ENCODE results near the gene PREB.

PREB gene

DNA sequence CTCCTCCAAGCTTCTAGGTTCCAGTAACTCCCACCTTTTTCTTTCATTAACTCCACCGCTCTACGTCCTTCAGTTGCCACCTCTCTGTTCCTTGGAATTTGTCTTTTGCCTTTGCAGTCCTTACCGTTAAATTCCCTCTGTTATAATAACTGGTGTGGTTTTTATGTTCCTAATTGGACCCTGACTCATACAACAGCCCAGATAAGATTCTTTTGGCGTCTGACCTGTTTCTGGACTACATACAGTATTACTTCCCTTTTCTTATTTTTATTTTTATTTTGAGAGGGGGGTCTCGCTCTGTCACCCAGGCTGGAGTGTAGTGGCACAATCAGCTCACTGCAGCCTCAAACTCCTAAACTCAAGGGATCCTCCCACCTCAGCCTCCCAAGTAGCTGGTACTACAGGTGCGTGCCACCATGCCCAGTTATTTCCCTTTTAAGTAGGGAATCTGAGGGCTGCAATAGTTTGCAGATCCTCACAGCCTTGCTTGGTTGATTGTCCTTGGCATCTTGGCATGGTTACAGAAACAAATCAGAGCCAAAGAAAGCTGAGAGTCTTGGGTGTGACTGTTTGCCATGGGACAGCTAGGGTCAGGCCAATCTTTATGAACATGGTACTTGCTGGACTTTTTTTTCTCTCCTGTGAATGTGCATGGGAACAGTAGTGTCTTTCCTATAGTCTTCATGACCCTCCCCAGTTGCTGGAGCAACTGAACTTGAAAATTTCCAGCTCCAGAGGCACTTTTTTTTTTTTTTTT lies 36.3 kb upstream of the PREB start:
- no peaks in the 10 kb centered on the region for H3K4me1 ChIP-seq (ENCODE audit: control insufficient read depth, insufficient read depth, low read length)
- no peak overlapping the region for H3K9ac ChIP-seq (ENCODE audit: low read depth, low read length)
- H3K36me3 ChIP-seq (ENCODE audit: control insufficient read depth, insufficient read depth, low read length) = no peaks in the 10 kb centered on the region
- H3K9me3 ChIP-seq (ENCODE audit: control insufficient read depth, insufficient read depth, low read length) = no peaks in the 10 kb centered on the region
- no peak overlapping the region for H3K27ac ChIP-seq (ENCODE audit: low read depth, low read length)
- no peaks in the 10 kb centered on the region; the same call in 1 of the 2 replicates for H3K27me3 ChIP-seq (ENCODE audit: control insufficient read depth, insufficient read depth, low read length)
- H3K4me3 ChIP-seq (ENCODE audit: low read depth, low read length) = no peak overlapping the region

DNA sequence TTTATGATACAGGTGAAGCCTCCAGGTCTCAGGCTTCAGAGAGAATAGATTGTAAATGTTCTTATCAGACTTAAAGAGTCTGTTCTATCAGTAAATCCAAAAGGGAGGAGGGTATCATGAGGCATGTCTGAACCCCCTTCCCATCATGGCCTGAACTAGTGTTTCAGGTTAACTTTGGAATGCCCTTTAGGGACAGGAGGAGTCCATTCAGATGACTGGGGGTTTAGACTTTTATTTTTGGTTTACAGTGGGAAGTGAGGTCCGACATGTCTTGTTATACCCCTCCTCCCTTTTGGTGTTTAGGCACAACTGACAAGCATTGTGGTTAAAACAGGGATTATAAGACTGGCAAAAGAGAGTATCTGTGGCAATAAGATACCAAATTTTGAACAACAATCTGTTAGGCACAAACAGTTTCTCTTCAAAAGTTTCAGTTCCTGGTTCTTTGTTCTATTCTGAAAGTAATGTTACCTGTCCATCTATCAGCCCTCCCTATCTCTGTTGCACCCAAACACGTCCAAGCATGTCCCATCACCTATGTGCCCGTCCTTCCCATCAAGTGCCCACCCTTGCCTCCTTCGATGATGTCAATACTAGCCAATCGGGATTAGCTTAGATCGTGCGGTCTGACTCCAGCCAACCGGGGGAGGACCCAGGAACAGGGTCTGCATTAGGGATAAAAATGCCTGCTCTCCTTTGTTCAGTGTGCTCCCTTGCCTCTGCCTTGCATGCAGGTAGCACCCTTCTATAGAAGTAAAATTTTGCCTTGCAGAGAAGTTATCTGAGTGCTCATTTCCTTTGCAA lies 30.7 kb upstream of the PREB start:
- Histone ChIP-seq H3K4me1 (ENCODE audit: control insufficient read depth, insufficient read depth, low read length) (no peaks in the 10 kb centered on the region), H3K4me3 (ENCODE audit: low read depth, low read length) (no peak overlapping the region), H3K27ac (ENCODE audit: low read depth, low read length) (no peak overlapping the region), H3K36me3 (ENCODE audit: control insufficient read depth, insufficient read depth, low read length) (no peaks in the 10 kb centered on the region), H3K9me3 (ENCODE audit: control insufficient read depth, insufficient read depth, low read length) (peaks cover 4% of the 10 kb centered on the region; the same call in 1 of the 2 replicates), H3K9ac (ENCODE audit: low read depth, low read length) (no peak overlapping the region), H3K27me3 (ENCODE audit: control insufficient read depth, insufficient read depth, low read length) (no peaks in the 10 kb centered on the region)

GRCh38 chr2:27162151-27163121 lies 28.0 kb upstream of the PREB start:
- no peak overlapping the region for H3K27ac ChIP-seq (ENCODE audit: low read depth, low read length)
- no peak overlapping the region for H3K9ac ChIP-seq (ENCODE audit: low read depth, low read length)
- H3K4me3 ChIP-seq (ENCODE audit: low read depth, low read length) = no peak overlapping the region

GRCh38 chr2:27160191-27160590 lies 25.8 kb upstream of the PREB start:
- H3K36me3 ChIP-seq (ENCODE audit: control insufficient read depth, insufficient read depth, low read length) = no peaks in the 10 kb centered on the region
- no peak overlapping the region for H3K27ac ChIP-seq (ENCODE audit: low read depth, low read length)
- H3K9me3 ChIP-seq (ENCODE audit: control insufficient read depth, insufficient read depth, low read length) = peaks cover 4% of the 10 kb centered on the region; the same call in 1 of the 2 replicates
- H3K27me3 ChIP-seq (ENCODE audit: control insufficient read depth, insufficient read depth, low read length) = no peaks in the 10 kb centered on the region
- no peak overlapping the region for H3K9ac ChIP-seq (ENCODE audit: low read depth, low read length)
- H3K4me1 ChIP-seq (ENCODE audit: control insufficient read depth, insufficient read depth, low read length) = no peaks in the 10 kb centered on the region
- H3K4me3 ChIP-seq (ENCODE audit: low read depth, low read length) = no peak overlapping the region

More at GRCh38 chr2:27162151-27163121, 28.0 kb upstream of the PREB start:
- Histone ChIP-seq H3K27me3 (ENCODE audit: control insufficient read depth, insufficient read depth, low read length) (no peaks in the 10 kb centered on the region), H3K4me1 (ENCODE audit: control insufficient read depth, insufficient read depth, low read length) (no peaks in the 10 kb centered on the region), H3K9me3 (ENCODE audit: control insufficient read depth, insufficient read depth, low read length) (peaks cover 4% of the 10 kb centered on the region; the same call in 1 of the 2 replicates), H3K36me3 (ENCODE audit: control insufficient read depth, insufficient read depth, low read length) (no peaks in the 10 kb centered on the region)

DNA sequence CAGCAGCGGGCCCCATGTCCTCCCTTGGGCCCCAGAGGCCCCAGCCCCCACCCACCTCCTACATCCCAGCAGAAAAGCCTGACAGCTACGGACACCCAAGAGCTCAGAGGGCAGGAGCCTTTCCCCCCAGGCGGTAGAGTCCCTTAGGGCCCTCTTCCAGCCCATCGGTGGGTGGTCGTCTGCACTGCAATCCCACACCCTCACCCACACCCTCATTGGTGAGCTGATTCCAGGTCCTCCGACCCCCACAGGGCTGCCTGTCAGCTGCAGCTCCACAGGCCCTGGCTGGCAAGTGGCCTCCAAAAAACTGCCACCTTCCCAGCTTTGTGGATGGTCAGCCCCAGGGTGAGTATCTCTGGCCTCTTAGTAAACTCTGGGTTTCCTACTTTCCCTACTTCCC lies 24.8 kb upstream of the PREB start:
- Histone ChIP-seq H3K36me3 (ENCODE audit: control insufficient read depth, insufficient read depth, low read length) (no peaks in the 10 kb centered on the region), H3K4me1 (ENCODE audit: control insufficient read depth, insufficient read depth, low read length) (no peaks in the 10 kb centered on the region), H3K9me3 (ENCODE audit: control insufficient read depth, insufficient read depth, low read length) (no peaks in the 10 kb centered on the region), H3K9ac (ENCODE audit: low read depth, low read length) (no peak overlapping the region), H3K4me3 (ENCODE audit: low read depth, low read length) (no peak overlapping the region), H3K27me3 (ENCODE audit: control insufficient read depth, insufficient read depth, low read length) (no peaks in the 10 kb centered on the region), H3K27ac (ENCODE audit: low read depth, low read length) (no peak overlapping the region)

DNA sequence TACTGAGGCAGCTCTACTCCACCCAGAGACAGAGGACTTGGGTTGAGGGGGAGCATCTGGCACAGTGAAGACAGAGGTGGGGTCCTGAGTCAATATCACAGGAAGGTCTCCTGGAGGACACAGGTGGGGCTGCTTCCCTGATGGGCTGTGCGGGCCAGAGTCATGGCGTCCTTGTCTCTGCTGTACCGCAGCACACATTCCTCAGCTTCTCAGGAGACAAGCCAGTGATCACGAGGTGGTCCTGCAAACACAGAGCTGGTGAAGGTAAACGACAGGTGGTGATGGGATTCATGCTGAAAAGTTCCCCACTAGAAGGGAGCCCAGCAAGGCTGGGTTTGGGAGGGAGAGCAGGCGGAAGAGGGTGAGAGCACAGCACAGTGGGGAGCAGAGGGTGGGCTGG lies 24.0 kb upstream of the PREB start:
- H3K4me1 ChIP-seq (ENCODE audit: control insufficient read depth, insufficient read depth, low read length) = no peaks in the 10 kb centered on the region
- H3K27me3 ChIP-seq (ENCODE audit: control insufficient read depth, insufficient read depth, low read length) = no peaks in the 10 kb centered on the region
- H3K36me3 ChIP-seq (ENCODE audit: control insufficient read depth, insufficient read depth, low read length) = no peaks in the 10 kb centered on the region
- no peak overlapping the region for H3K9ac ChIP-seq (ENCODE audit: low read depth, low read length)
- H3K27ac ChIP-seq (ENCODE audit: low read depth, low read length) = no peak overlapping the region
- H3K4me3 ChIP-seq (ENCODE audit: low read depth, low read length) = no peak overlapping the region
- H3K9me3 ChIP-seq (ENCODE audit: control insufficient read depth, insufficient read depth, low read length) = no peaks in the 10 kb centered on the region

- H3K36me3 ChIP-seq (ENCODE audit: control insufficient read depth, insufficient read depth, low read length) = no peaks in the 10 kb centered on the region
- H3K4me1 ChIP-seq (ENCODE audit: control insufficient read depth, insufficient read depth, low read length) = no peaks in the 10 kb centered on the region
- no peak overlapping the region for H3K9ac ChIP-seq (ENCODE audit: low read depth, low read length)
- no peaks in the 10 kb centered on the region for H3K27me3 ChIP-seq (ENCODE audit: control insufficient read depth, insufficient read depth, low read length)
- no peaks in the 10 kb centered on the region for H3K9me3 ChIP-seq (ENCODE audit: control insufficient read depth, insufficient read depth, low read length)
- no peak overlapping the region for H3K4me3 ChIP-seq (ENCODE audit: low read depth, low read length)
- no peak overlapping the region for H3K27ac ChIP-seq (ENCODE audit: low read depth, low read length)
Measured at GRCh38 chr2:27155069-27155520, 20.7 kb upstream of the PREB start.

- no peak overlapping the region for H3K9ac ChIP-seq (ENCODE audit: low read depth, low read length)
- H3K9me3 ChIP-seq (ENCODE audit: control insufficient read depth, insufficient read depth, low read length) = no peaks in the 10 kb centered on the region
- H3K36me3 ChIP-seq (ENCODE audit: control insufficient read depth, insufficient read depth, low read length) = no peaks in the 10 kb centered on the region
- no peak overlapping the region for H3K27ac ChIP-seq (ENCODE audit: low read depth, low read length)
- no peaks in the 10 kb centered on the region for H3K4me1 ChIP-seq (ENCODE audit: control insufficient read depth, insufficient read depth, low read length)
- H3K27me3 ChIP-seq (ENCODE audit: control insufficient read depth, insufficient read depth, low read length) = no peaks in the 10 kb centered on the region
- no peak overlapping the region for H3K4me3 ChIP-seq (ENCODE audit: low read depth, low read length)
Measured at GRCh38 chr2:27154488-27154887, 20.1 kb upstream of the PREB start.

DNA sequence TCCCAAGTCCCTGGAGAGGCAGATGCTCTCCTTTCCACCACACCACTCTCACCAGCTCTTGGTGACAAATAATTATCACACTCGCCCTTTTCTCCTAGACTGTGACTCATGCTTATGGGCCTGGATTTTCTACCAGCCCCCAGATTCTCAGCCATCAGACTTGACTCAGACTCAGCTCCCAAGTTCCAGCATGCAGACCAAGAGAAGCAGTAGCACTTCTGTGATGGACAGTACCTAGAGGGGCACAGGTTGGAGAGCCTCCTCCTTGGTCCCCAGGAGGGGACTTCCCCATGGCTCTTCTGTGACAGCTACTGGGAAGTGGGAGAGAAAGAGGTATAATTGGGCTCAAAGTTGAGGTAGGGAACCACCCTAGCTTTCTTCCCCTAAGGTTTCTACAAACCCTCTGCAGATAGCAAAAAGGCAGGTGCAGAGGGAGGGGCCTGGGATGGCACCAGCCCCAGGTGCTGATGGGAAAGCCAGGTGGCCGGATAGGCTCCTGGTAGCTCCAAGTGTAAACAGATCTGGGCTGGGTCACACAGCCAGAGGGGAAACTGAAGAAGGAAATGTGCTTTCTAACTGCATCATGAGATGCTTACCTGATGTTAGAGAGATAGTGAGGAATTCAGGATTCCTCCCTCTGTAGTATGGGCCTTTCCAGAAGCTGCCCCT lies 18.5 kb upstream of the PREB start:
- no peaks in the 10 kb centered on the region for H3K27me3 ChIP-seq (ENCODE audit: control insufficient read depth, insufficient read depth, low read length)
- H3K4me3 ChIP-seq (ENCODE audit: low read depth, low read length) = no peak overlapping the region
- no peaks in the 10 kb centered on the region for H3K36me3 ChIP-seq (ENCODE audit: control insufficient read depth, insufficient read depth, low read length)
- H3K9ac ChIP-seq (ENCODE audit: low read depth, low read length) = no peak overlapping the region
- H3K9me3 ChIP-seq (ENCODE audit: control insufficient read depth, insufficient read depth, low read length) = no peaks in the 10 kb centered on the region
- no peaks in the 10 kb centered on the region for H3K4me1 ChIP-seq (ENCODE audit: control insufficient read depth, insufficient read depth, low read length)
- H3K27ac ChIP-seq (ENCODE audit: low read depth, low read length) = no peak overlapping the region

DNA sequence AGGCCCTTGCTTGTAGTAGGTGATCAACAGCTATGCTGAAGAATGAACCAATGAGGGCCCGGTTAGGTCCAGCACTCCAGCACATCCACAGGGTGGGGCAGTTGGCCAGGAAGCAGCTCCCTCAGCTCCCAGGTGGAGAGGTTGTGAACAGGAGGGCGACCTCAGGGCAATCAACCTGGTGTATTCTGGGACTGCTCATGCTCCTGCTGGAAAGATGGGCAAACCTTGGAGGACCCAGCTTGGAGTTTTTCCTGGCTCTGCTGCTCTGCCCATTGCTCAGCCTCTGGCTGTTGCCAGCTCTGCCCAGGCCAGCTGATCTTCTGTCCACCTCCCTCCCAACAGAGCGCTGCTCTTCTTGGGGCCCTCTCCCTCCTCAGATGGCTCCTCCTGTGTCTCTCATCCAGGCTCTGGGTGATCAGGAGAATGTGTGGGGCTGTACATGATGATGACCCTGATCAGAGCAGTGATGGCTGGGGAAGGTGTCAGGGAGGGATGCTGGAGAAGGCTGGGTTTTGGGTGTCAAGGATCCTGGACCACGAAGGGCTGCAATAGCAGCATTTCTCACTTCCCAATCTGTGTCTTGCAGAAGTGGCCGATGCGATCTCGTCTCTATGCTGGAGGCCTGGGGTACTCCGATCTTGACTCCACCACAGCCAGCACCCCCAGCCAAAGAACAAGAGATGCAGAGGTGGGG lies 17.8 kb upstream of the PREB start:
- Histone ChIP-seq H3K9ac (ENCODE audit: low read depth, low read length) (no peak overlapping the region), H3K36me3 (ENCODE audit: control insufficient read depth, insufficient read depth, low read length) (no peaks in the 10 kb centered on the region), H3K4me1 (ENCODE audit: control insufficient read depth, insufficient read depth, low read length) (no peaks in the 10 kb centered on the region), H3K9me3 (ENCODE audit: control insufficient read depth, insufficient read depth, low read length) (no peaks in the 10 kb centered on the region), H3K27ac (ENCODE audit: low read depth, low read length) (no peak overlapping the region), H3K4me3 (ENCODE audit: low read depth, low read length) (no peak overlapping the region), H3K27me3 (ENCODE audit: control insufficient read depth, insufficient read depth, low read length) (no peaks in the 10 kb centered on the region)

All from HUES48 (cell line).